Thymus (tissue), 11 donors: Measurements from ENCODE around the gene PM20D1. TPM values are rescaled to one million over a fixed set of nuclear protein-coding genes. Genes with fewer than 3 reads are reported as not detected.

Experiments used
- DNase-seq, 9 donors: peaks; one replicate each; pipeline ENCODE4 v3.0.0-alpha.2; 2013; ENCODE audit warnings: low spot score in 9 of 9, low read depth in 6 of 9, missing footprints in 1 of 9
- H3K27ac ChIP-seq, 2 donors: one replicate each; pipeline ENCODE4 v1.5.1; 2013; ENCODE audit warnings: control low read depth in 1 of 2, low read depth in 1 of 2, low read length in 1 of 2, mild to moderate bottlenecking in 1 of 2, moderate library complexity in 1 of 2
- H3K27me3 ChIP-seq, 2 donors: one replicate each; pipeline ENCODE4 v1.5.1; 2013; ENCODE audit warnings: low read length in 1 of 2; ENCODE audit not compliant: control insufficient read depth in 2 of 2, insufficient read depth in 1 of 2
- H3K36me3 ChIP-seq, 2 donors: one replicate each; pipeline ENCODE4 v1.5.1; 2013; ENCODE audit warnings: low read length in 1 of 2, mild to moderate bottlenecking in 1 of 2, moderate library complexity in 1 of 2; ENCODE audit not compliant: control insufficient read depth in 2 of 2, insufficient read depth in 2 of 2
- H3K4me1 ChIP-seq, 2 donors: one replicate each; pipeline ENCODE4 v1.5.1; 2013; ENCODE audit warnings: low read length in 2 of 2; ENCODE audit not compliant: control insufficient read depth in 2 of 2, insufficient read depth in 2 of 2
- H3K4me3 ChIP-seq, 2 donors: one replicate each; pipeline ENCODE4 v1.5.1; 2013; ENCODE audit warnings: low read length in 2 of 2, control low read depth in 1 of 2, mild to moderate bottlenecking in 1 of 2
- H3K9me3 ChIP-seq, 2 donors: one replicate each; pipeline ENCODE4 v1.5.1; 2013; ENCODE audit warnings: low read length in 1 of 2, mild to moderate bottlenecking in 1 of 2; ENCODE audit not compliant: control insufficient read depth in 2 of 2, insufficient read depth in 1 of 2
- WGBS: extraction: QIAGEN DNeasy Blood & Tissue Kit; methylation state at CpG from one replicate; pipeline ENCODE4 v1.1.7; 2013; 5-methylcytosine and 5-hydroxymethylcytosine counted together
- polyA plus RNA-seq: library from polyadenylated mRNA; stranded (reverse); fragments of 200-250 nt; gene quantifications from one replicate; pipeline ENCODE4 v1.2.3, GENCODE V29; 2013
- total RNA-seq: library from RNA; stranded (reverse); fragments of 120-200 nt; gene quantifications from one replicate; pipeline ENCODE4 v1.2.4, GENCODE V29; 2013
- donor health status: healthy.

Gene PM20D1
- total and polyA plus RNA-seq, 2 donors = 0.09 to 0.41 TPM

DNA sequence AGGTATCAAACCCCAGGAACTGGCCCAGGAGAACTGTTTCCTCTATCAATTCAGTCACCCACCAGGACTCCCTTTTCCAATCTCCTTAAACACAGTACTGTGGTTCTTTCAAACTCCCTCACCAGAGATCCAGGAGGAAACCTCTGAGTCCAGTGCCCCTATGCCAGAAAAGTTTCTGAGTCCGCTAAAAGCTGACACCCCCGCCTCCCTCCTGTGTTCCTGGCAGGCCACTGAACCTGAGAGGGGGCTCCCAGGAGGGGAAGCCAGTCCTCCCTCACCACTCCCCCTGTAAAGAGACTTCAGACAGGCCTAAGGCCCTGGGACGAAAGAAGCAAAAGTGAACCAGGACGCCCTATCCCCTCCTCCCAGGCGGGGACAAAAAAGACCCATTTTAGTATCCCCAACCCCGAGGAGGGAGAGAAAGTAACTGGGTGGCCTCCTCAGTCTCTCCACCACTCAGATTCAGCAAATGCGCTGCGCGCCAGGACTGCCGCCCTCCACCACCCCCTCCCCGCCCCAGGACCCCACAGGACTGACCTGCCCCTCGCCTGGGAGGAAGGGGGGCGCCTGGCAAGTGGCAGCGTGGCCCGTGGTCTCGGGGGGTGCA lies 37.6 kb downstream of the PM20D1 start:
- H3K4me1 ChIP-seq = peaks cover 0 to 17% of the 10 kb centered on the region in 2 donors
- H3K27me3 ChIP-seq = peaks cover 6 to 33% of the 10 kb centered on the region in 2 donors
- peaks cover 0 to 8% of the 10 kb centered on the region in 2 donors for H3K36me3 ChIP-seq
- peak overlapping the region; percentile 18 to 48 for H3K27ac ChIP-seq
- WGBS = 15% methylated on average over 16 of the region's 16 CpGs
- DNase-seq = peak in 3 of 9 donors; percentile 11 to 37 (median 11)
- peaks cover 0 to 7% of the 10 kb centered on the region in 2 donors for H3K9me3 ChIP-seq
- H3K4me3 ChIP-seq = peak overlapping the region; percentile 59 to 79

DNA sequence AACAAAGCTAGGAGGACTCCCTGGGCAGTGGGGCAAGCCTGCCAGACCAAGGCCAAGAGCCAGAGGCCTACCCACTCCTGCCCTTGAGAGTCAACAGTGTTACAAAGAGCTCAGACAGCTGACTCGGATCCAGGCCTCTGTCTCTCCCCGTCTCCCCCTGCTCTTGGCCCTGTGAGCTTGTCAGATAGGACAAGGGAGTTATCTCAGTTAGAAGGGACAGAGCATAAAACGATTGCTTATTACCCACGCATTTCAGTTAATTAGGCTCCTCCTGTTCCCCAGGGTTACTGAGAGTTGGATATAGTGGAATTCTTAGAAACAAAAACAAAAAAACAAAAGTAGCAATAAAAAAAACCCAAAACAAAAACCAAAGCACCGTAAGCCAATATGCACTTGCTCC lies 38.3 kb downstream of the PM20D1 start:
- peaks cover 0 to 8% of the 10 kb centered on the region in 2 donors for H3K36me3 ChIP-seq
- WGBS = 91% methylated on average over 5 of the region's 5 CpGs
- peaks cover 0 to 17% of the 10 kb centered on the region in 2 donors for H3K4me1 ChIP-seq
- peaks cover 6 to 29% of the 10 kb centered on the region in 2 donors for H3K27me3 ChIP-seq
- H3K9me3 ChIP-seq = peaks cover 0 to 7% of the 10 kb centered on the region in 2 donors
- no peak overlapping the region for H3K27ac ChIP-seq
- no peak for DNase-seq
- peak overlapping the region in 1 of 2 donors; percentile 79 for H3K4me3 ChIP-seq

DNA sequence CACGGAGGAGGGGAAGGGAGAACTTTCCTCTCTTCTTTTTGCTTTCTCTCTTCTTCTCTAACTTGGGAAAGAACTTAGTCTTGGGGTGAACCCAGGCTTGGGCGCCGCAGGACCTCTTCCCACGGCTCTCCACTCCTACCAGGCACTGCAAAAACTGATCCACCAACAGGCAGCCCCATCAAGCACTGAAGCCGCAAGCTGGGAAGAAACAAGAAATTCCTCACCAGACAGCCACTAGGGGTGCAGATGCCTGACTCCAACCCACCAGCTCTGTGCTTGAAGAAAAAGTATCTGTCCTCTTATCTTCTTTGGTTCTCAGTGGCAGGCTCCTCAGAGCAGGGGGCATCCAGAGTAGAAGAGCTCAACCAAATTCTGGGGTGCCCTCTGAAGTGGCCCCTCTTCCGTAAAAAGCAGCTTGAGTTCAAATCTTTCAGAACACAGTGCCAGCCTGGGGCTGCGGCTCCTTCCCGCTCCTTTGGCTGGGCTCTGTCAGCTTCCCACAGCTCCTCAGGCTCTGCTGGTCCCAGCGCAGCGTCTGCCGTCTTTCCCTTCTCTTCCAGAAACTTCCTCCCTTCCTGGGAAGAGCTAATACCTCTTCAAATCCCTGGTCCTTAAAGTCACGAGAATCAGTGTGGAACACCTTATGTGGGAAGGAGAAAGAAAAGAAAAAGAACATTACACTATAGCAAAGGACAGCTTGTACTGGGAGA lies 39.3 kb downstream of the PM20D1 start:
- peaks cover 0 to 8% of the 10 kb centered on the region in 2 donors for H3K36me3 ChIP-seq
- peaks cover 3 to 26% of the 10 kb centered on the region in 2 donors for H3K4me1 ChIP-seq
- H3K27ac ChIP-seq = no peak overlapping the region
- no peak for DNase-seq
- peaks cover 6 to 26% of the 10 kb centered on the region in 2 donors for H3K27me3 ChIP-seq
- 99% methylated on average over 12 of the region's 12 CpGs for WGBS
- peaks cover 0 to 7% of the 10 kb centered on the region in 2 donors for H3K9me3 ChIP-seq
- no peak overlapping the region for H3K4me3 ChIP-seq

DNA sequence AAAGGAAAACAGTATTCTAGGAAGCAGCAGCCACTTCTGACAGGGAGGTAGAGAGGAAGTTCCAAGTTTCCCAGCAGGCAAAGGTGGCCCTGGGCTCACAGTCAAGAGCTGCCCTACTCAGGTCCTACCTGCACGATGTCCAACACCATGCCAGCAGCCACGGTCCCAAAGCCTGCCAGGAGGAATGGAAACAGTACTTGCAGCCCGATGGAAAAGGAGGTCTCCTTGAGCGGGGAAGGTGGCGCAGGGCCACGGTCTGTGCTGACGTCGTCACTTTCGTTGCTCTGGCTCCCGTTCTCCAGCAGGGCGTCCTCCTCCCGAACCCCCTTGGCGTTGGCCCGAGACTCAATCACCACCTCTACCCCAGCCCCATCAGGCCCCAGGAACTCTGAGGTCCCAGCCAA lies 40.0 kb downstream of the PM20D1 start:
- H3K4me3 ChIP-seq = no peak overlapping the region

DNA sequence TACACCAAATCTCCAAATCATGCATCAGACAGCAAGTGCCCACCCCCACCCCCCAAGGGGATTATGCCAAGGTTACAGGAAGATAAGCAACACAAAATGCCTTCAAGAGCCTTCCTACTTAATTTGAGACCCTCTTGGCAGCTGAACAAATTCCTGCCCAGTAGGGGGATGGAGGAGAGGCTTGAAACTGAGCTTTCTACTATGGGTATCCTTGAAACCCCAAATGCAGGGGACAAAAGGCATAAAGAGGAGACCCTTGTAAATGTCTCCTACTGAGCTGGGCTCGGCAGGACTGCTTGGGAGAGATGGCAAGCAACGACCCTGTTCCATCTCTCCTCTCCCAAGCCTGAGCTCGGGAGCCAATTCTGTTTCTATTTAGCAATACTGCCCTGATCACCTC lies 40.5 kb downstream of the PM20D1 start:
- Histone ChIP-seq H3K36me3 (peaks cover 0 to 8% of the 10 kb centered on the region in 2 donors), H3K4me1 (peaks cover 9 to 34% of the 10 kb centered on the region in 2 donors), H3K27ac (no peak overlapping the region), H3K9me3 (peaks cover 0 to 7% of the 10 kb centered on the region in 2 donors), H3K4me3 (no peak overlapping the region), H3K27me3 (peaks cover 6 to 22% of the 10 kb centered on the region in 2 donors)
- no peak for DNase-seq
- WGBS = 94% methylated on average over 3 of the region's 3 CpGs

More for the DNA sequence above, 40.0 kb downstream of the PM20D1 start:
- peaks cover 8 to 31% of the 10 kb centered on the region in 2 donors for H3K4me1 ChIP-seq
- 93% methylated on average over 14 of the region's 14 CpGs for WGBS
- H3K27me3 ChIP-seq = peaks cover 6 to 24% of the 10 kb centered on the region in 2 donors
- H3K9me3 ChIP-seq = peaks cover 0 to 7% of the 10 kb centered on the region in 2 donors
- H3K36me3 ChIP-seq = peaks cover 0 to 8% of the 10 kb centered on the region in 2 donors
- H3K27ac ChIP-seq = no peak overlapping the region
- DNase-seq = no peak

DNA sequence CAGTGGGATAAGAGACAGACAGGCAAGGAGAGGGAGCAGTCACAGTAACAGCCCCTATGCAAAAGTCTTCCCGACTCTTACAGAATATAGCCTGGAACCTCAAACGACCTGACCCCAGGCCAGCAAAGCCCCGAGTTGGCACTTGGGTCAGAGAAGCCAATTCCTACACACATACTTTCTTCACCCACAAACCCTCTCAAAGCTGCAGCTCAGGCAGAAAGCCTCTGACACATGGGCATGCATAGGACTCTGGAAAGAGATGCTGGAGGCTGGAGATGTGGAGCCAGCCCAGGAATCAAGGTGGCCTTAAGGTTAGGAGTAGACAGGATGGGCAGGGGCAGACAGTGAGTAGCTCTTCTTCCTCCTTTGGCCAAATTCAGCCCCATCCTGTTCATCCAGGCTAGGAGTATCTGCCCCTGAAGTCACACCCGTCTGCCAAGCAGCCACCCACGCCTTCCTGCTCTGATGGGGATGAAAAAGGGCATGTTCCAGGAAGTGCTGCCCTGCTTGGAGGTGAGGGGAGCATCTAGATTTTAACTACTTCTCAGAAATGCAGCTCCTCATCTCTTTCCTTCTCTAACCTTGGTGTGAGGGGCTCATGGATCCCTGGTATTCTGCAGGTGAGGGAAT lies 44.7 kb downstream of the PM20D1 start:
- H3K27ac ChIP-seq = peak overlapping the region in 1 of 2 donors; percentile 69
- 73% methylated on average over 5 of the region's 5 CpGs for WGBS
- H3K27me3 ChIP-seq = no peaks in the 10 kb centered on the region
- no peak overlapping the region for H3K4me3 ChIP-seq
- H3K4me1 ChIP-seq = peaks cover 9 to 17% of the 10 kb centered on the region in 2 donors
- DNase-seq = peak in 4 of 9 donors; percentile 16 to 48 (median 24)
- H3K9me3 ChIP-seq = peaks cover 0 to 3% of the 10 kb centered on the region in 2 donors
- H3K36me3 ChIP-seq = peaks cover 0 to 6% of the 10 kb centered on the region in 2 donors

DNA sequence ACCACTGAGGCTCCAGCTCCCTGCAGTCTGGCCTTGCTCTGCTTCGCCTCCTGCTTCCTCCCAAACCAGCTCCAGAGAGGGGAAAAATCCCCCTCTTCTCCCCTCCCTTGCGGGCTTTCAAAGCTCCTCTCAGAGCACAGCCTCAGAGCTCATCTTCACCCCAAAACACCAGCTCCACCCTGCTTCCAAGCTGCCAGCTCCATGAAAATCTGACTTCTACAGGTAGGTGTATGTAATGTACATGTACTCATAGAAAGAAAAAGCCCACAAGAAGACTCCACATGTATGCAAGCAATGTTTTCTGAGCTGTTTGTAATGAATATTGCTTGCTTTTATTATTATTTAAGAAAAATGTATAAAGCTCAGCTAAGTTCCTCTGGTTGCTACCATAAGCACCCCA lies 45.3 kb downstream of the PM20D1 start:
- Histone ChIP-seq H3K36me3 (peaks cover under 1 to 4% of the 10 kb centered on the region in 2 donors), H3K4me3 (no peak overlapping the region), H3K27me3 (no peaks in the 10 kb centered on the region), H3K9me3 (no peaks in the 10 kb centered on the region), H3K27ac (no peak overlapping the region), H3K4me1 (peaks cover 9 to 17% of the 10 kb centered on the region in 2 donors)
- WGBS = 98% methylated on average over 2 of the region's 2 CpGs
- DNase-seq = no peak

DNA sequence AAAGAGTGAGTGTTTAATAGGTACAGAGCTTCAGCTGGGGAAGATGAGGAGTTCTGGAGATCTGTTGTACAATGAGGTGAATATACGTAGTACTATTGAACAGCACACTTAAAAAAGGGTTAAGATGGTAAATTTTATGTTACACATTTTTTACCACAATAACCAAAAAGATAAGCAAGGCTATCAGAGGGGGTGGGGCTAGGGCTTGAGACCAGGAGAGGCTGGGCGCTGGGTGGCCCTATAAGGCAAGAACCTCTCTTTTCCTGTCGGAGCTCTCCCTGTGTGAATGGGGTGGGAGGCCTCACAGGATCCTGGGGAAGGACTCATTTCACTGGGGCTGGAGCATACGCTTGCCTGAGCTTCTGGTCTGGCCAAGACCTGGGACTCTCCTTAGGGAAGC lies 45.9 kb downstream of the PM20D1 start:
- Histone ChIP-seq H3K27ac (no peak overlapping the region), H3K4me1 (peaks cover 9 to 17% of the 10 kb centered on the region in 2 donors), H3K27me3 (no peaks in the 10 kb centered on the region), H3K9me3 (no peaks in the 10 kb centered on the region), H3K36me3 (peaks cover 7 to 9% of the 10 kb centered on the region in 2 donors), H3K4me3 (no peak overlapping the region)
- no peak for DNase-seq
- WGBS = 82% methylated on average over 4 of the region's 4 CpGs

DNA sequence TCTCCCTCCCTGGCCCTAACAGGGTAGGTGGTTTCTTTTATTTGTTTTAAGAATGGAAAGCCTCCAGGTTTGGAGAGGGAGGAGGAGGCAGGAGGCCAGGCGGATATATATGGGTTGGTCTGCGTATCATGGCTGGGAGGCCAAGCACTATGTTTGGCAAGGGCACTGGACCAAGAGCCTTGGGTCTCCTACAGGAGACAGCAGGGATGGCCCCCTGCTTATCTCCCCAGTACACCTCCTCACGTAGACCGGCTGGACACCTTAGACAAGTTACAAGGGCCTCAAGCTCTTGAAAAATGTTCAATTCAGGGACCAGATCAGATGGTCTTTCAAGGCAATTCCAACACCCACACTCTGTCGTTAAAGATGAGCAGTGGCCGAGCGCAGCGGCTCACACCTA lies 47.9 kb downstream of the PM20D1 start:
- no peaks in the 10 kb centered on the region for H3K27me3 ChIP-seq
- no peak overlapping the region for H3K27ac ChIP-seq
- WGBS = 98% methylated on average over 8 of the region's 8 CpGs
- DNase-seq = no peak
- H3K4me3 ChIP-seq = no peak overlapping the region
- no peaks in the 10 kb centered on the region for H3K9me3 ChIP-seq
- H3K36me3 ChIP-seq = peaks cover 18% of the 10 kb centered on the region in 2 donors
- H3K4me1 ChIP-seq = peaks cover 9 to 17% of the 10 kb centered on the region in 2 donors
